Endodermal cell (in vitro differentiated cells): ENCODE results near the gene LRRN3. TPM values are rescaled to one million over a fixed set of nuclear protein-coding genes. Genes with fewer than 3 reads are reported as not detected.

ENCODE experiments used
- DNase-seq: peaks from one replicate; pipeline ENCODE4 v3.0.0-alpha.2; 2017
- H3K27ac ChIP-seq: 2 replicates; pipeline ENCODE4 v1.5.1; 2013; ENCODE audit warnings: mild to moderate bottlenecking, low read depth, low read length, moderate library complexity
- H3K27me3 ChIP-seq: 2 replicates; pipeline ENCODE4 v1.6.1; 2013; ENCODE audit warnings: mild to moderate bottlenecking, low read length, moderate library complexity; ENCODE audit not compliant: insufficient read depth, control insufficient read depth, poor library complexity, severe bottlenecking
- H3K36me3 ChIP-seq: 2 replicates; pipeline ENCODE4 v1.7.0; 2013; ENCODE audit warnings: mild to moderate bottlenecking, low read length, moderate library complexity; ENCODE audit not compliant: control insufficient read depth, insufficient read depth
- H3K4me1 ChIP-seq: one replicate; pipeline ENCODE4 v1.7.0; 2013; ENCODE audit warnings: low read length; ENCODE audit not compliant: control insufficient read depth, insufficient read depth
- H3K4me3 ChIP-seq: 2 replicates; pipeline ENCODE4 v1.5.1; 2013; ENCODE audit warnings: mild to moderate bottlenecking, low read length, moderate library complexity
- H3K9ac ChIP-seq: 2 replicates; pipeline ENCODE4 v1.6.1; 2013; ENCODE audit warnings: mild to moderate bottlenecking, low read length, moderate library complexity; ENCODE audit not compliant: poor library complexity, severe bottlenecking; ENCODE audit errors: extremely low read depth
- H3K9me3 ChIP-seq: 2 replicates; pipeline ENCODE4 v1.6.1; 2013; ENCODE audit warnings: mild to moderate bottlenecking, low read length, moderate library complexity; ENCODE audit not compliant: control insufficient read depth
- H3K27ac Mint-ChIP-seq: 2 replicates; pipeline ENCODE4 v1.8.0; 2020; ENCODE audit warnings: mixed read lengths
- H3K27me3 Mint-ChIP-seq: 2 replicates; pipeline ENCODE4 v1.8.0; 2021; ENCODE audit warnings: mild to moderate bottlenecking, mixed read lengths; ENCODE audit not compliant: insufficient read depth
- H3K36me3 Mint-ChIP-seq: 2 replicates; pipeline ENCODE4 v1.8.0; 2020; ENCODE audit warnings: low read depth, mixed read lengths
- H3K4me1 Mint-ChIP-seq: 2 replicates; pipeline ENCODE4 v1.8.0; 2020; ENCODE audit warnings: mixed read lengths
- H3K4me3 Mint-ChIP-seq: 2 replicates; pipeline ENCODE4 v1.8.0; 2020; ENCODE audit warnings: mild to moderate bottlenecking, moderate library complexity, mixed read lengths
- H3K9me3 Mint-ChIP-seq: 2 replicates; pipeline ENCODE4 v1.8.0; 2020; ENCODE audit warnings: mild to moderate bottlenecking, mixed read lengths
- WGBS, 2 experiments: methylation state at CpG; one replicate each; pipeline versions ENCODE4 v1.1.5 to v1.1.7; 2013; ENCODE audit warnings: missing lambda C conversion rate in 2 of 2, mixed read lengths in 1 of 2; ENCODE audit not compliant: insufficient coverage in 1 of 2, insufficient read length in 1 of 2; 5-methylcytosine and 5-hydroxymethylcytosine counted together
- total RNA-seq, 2 donors: library from RNA; stranded (reverse); fragmentation: NEBNext Ultra II Directional in 1 of 2; extraction: Animal tissue kit (Norgen Biotek cat#: 25700) in 1 of 2; gene quantifications; 2 replicates in 1 of 2; 3 replicates in 1 of 2; pipeline ENCODE4 v1.2.1, GENCODE V29; 2021
- TF ChIP-seq, protein P1 (sequence below): fragments of 200-600 bp; sonication (generic); conservative IDR thresholded peaks from 2 replicates; pipeline ENCODE4 v1.5.0; 2021; ENCODE audit warnings: antibody characterized with exemption, mild to moderate bottlenecking

The LRRN3 gene
- total RNA-seq, 2 donors from 2014 or later: 1.3 TPM; not detected in 1

DNA sequence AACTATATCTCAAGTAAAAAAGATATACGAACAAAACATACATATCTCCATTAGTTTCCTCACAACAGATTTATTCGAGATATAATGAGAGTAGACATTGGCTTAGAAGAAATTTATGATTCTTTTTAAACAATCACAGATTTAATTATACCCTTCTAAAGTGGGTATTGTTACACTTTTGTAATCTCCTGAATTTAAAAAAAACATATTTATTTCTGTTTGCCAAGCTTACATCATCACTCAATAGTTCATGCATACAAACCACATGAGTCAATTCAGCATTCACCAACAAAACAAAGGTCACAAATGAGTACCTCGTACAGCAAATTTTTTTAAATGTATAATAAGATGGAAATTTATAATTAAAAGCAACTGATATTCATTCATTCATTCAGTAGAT lies 17.6 kb downstream of the LRRN3 start:
- Mint-ChIP-seq H3K4me3 (no peak overlapping the region), H3K4me1 (peaks cover 4% of the 10 kb centered on the region), H3K27me3 (no peaks in the 10 kb centered on the region), H3K27ac (no peak overlapping the region), H3K36me3 (no peaks in the 10 kb centered on the region), H3K9me3 (no peaks in the 10 kb centered on the region)
- no peaks in the 10 kb centered on the region for H3K4me1 ChIP-seq
- TF ChIP-seq, protein P1, sequence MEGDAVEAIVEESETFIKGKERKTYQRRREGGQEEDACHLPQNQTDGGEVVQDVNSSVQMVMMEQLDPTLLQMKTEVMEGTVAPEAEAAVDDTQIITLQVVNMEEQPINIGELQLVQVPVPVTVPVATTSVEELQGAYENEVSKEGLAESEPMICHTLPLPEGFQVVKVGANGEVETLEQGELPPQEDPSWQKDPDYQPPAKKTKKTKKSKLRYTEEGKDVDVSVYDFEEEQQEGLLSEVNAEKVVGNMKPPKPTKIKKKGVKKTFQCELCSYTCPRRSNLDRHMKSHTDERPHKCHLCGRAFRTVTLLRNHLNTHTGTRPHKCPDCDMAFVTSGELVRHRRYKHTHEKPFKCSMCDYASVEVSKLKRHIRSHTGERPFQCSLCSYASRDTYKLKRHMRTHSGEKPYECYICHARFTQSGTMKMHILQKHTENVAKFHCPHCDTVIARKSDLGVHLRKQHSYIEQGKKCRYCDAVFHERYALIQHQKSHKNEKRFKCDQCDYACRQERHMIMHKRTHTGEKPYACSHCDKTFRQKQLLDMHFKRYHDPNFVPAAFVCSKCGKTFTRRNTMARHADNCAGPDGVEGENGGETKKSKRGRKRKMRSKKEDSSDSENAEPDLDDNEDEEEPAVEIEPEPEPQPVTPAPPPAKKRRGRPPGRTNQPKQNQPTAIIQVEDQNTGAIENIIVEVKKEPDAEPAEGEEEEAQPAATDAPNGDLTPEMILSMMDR: no peak
- H3K4me3 ChIP-seq: no peak overlapping the region
- no peaks in the 10 kb centered on the region for H3K9me3 ChIP-seq
- WGBS, 2 experiments: 100% methylated on average over 1 of the region's 3 CpGs; no CpG with 5 or more reads in 1 of the 2 experiments
- H3K27me3 ChIP-seq: no peaks in the 10 kb centered on the region
- H3K9ac ChIP-seq: no peak overlapping the region
- H3K27ac ChIP-seq: no peak overlapping the region
- no peak for DNase-seq
- no peaks in the 10 kb centered on the region for H3K36me3 ChIP-seq

DNA sequence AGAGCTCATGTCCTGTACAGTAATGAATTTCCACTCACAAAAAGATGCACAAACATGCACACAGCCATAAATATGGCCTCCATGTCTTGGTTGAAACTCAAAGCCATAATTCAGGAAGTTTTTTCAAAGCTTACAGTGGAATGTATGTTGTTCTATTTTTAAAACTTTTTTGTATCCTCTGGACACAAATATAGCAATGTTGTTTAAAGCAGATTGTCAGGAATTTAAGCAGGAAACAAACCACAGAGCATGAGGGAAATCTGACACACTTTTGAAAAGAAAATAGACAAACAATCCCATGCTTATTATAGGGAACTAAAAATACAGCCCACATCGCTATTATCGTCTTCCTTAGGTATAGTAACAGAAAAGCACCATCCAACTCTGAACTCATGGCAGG lies 21.5 kb downstream of the LRRN3 start:
- no peaks in the 10 kb centered on the region for H3K4me1 ChIP-seq
- DNase-seq: no peak
- H3K27me3 ChIP-seq: no peaks in the 10 kb centered on the region
- Mint-ChIP-seq H3K4me3 (no peak overlapping the region), H3K4me1 (peaks cover 2% of the 10 kb centered on the region), H3K36me3 (no peaks in the 10 kb centered on the region), H3K27me3 (no peaks in the 10 kb centered on the region), H3K9me3 (no peaks in the 10 kb centered on the region), H3K27ac (no peak overlapping the region)
- H3K36me3 ChIP-seq: no peaks in the 10 kb centered on the region
- H3K9me3 ChIP-seq: no peaks in the 10 kb centered on the region
- no peak overlapping the region for H3K9ac ChIP-seq
- no peak overlapping the region for H3K4me3 ChIP-seq
- H3K27ac ChIP-seq: no peak overlapping the region
- TF ChIP-seq, protein P1: no peak
- 98% methylated on average over 2 of the region's 2 CpGs; no CpG with 5 or more reads in 1 of the 2 experiments for WGBS, 2 experiments

DNA sequence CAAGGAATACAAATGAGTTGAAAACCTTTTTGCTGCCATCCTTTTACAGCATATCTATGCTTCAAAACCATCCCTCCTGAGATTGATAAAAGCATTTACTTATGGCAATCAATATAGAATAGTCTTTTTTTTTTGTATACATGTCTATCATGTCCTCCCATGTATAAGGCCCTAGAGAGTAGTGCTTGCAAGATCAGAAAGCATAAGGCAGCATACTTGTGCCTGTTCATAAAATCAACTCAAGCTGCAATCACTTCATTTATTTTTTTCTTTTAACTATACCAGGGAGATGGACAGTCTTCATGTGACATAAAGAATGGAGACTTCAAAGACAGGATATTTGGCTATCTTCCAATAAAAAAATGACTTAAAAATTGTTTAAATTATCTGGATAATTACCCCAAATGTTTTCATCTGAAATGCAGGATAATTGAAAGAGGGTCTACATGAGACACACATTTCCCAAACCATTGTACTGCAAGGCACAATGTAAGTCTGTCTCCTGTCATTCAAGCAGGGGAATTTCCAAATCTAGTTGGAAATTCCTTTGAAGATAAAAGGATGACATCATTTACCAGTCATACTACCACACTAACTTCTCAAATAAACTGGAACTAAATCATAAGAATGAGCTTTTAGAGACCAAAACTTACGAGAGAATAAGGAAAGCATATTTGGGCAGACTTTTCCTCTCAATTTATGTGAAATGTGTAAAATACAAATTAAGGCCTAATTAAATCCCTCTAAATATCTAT lies 22.5 kb downstream of the LRRN3 start:
- TF ChIP-seq, protein P1: no peak
- Mint-ChIP-seq H3K9me3 (no peaks in the 10 kb centered on the region), H3K27me3 (no peaks in the 10 kb centered on the region), H3K36me3 (no peaks in the 10 kb centered on the region), H3K4me3 (no peak overlapping the region), H3K4me1 (no peaks in the 10 kb centered on the region), H3K27ac (no peak overlapping the region)
- Histone ChIP-seq H3K36me3 (no peaks in the 10 kb centered on the region), H3K4me1 (no peaks in the 10 kb centered on the region), H3K27ac (no peak overlapping the region), H3K9ac (no peak overlapping the region), H3K4me3 (no peak overlapping the region), H3K9me3 (no peaks in the 10 kb centered on the region), H3K27me3 (no peaks in the 10 kb centered on the region)
- WGBS, 2 experiments: 100% methylated on average over 1 of the region's 1 CpG; no CpG with 5 or more reads in 1 of the 2 experiments
- DNase-seq: no peak
